ENCODE results near the gene SERPINA10.

- TF ChIP-seq CTCF (IDR thresholded peaks at IDR 0.05) (no peak), POLR2A (IDR thresholded peaks at IDR 0.05) (no peak), POLR2AphosphoS5 (IDR thresholded peaks at IDR 0.05) (no peak), EP300 (IDR thresholded peaks at IDR 0.05; ENCODE audit: low read depth) (no peak)
Measured at GRCh38 chr14:94292872-94293577, at the start of gene SERPINA10.
